ENCODE results near the gene ACTL6B. TPM values are rescaled to one million over a fixed set of nuclear protein-coding genes. Genes with fewer than 3 reads are reported as not detected.

Gene ACTL6B
- total and polyA plus RNA-seq, 9 of the 15 experiments (the other 6 are each of a cell fraction or from before 2014, with no cell fraction given): not detected

- TF ChIP-seq ARID3B (CRISPR knock-in tag; IDR thresholded peaks at IDR 0.05; ENCODE audit: borderline replicate concordance): 0 out of 2 replicates have a peak, but pooled peaks have one; percentile 87
- peak; percentile 66 for TF ChIP-seq ZNF740 (CRISPR knock-in tag; IDR thresholded peaks at IDR 0.05)
- no peak for TF ChIP-seq ZNF740 (tag; IDR thresholded peaks at IDR 0.05)
- peak; percentile 78; the same call in 1 of the 2 replicates for TF ChIP-seq ZBTB9 (CRISPR knock-in tag; IDR thresholded peaks at IDR 0.05)
- no peak for TF ChIP-seq ZFX (CRISPR knock-in tag; IDR thresholded peaks at IDR 0.05)
- TF ChIP-seq ZNF253 (CRISPR knock-in tag; conservative IDR thresholded peaks at IDR 0.05): 0 out of 2 replicates have a peak, but pooled peaks have one; percentile 38
- TF ChIP-seq SMC3 (conservative IDR thresholded peaks at IDR 0.05; ENCODE audit: insufficient read depth, low read depth, low read length): peak; percentile 79
- TF ChIP-seq EP300 (IDR thresholded peaks at IDR 0.05; ENCODE audit: low read length): no peak
- TF ChIP-seq MTF1 (CRISPR knock-in tag; IDR thresholded peaks at IDR 0.05; ENCODE audit: borderline replicate concordance): no peak
- no peak for TF ChIP-seq GTF3C2 (IDR thresholded peaks at IDR 0.05; ENCODE audit: borderline replicate concordance, extremely low read depth, insufficient read length)
- no peak for TF ChIP-seq COPS2 (conservative IDR thresholded peaks at IDR 0.05)
- TF ChIP-seq TEAD1 (CRISPR knock-in tag; IDR thresholded peaks at IDR 0.05): 0 out of 4 replicates have a peak, but pooled peaks of 1 of the 2 experiments have one; percentile 18
- 0 out of 2 replicates have a peak, but pooled peaks have one; percentile 21 for TF ChIP-seq RREB1 (CRISPR knock-in tag; IDR thresholded peaks at IDR 0.05)
- no peak for TF ChIP-seq PCBP1 (IDR thresholded peaks at IDR 0.05; ENCODE audit: low read depth, low read length, poor library complexity, severe bottlenecking)
- TF ChIP-seq CAMTA2 (CRISPR knock-in tag; conservative IDR thresholded peaks at IDR 0.05): no peak
Observed at GRCh38 chr7:100705320-100705752, 49.1 kb upstream of the ACTL6B start (continued).

All from K562 (cell line).